GM21786 (cell line): ENCODE results near the gene SOX8.
"Not testable (repeated sequence)": the region's sequence is repeated elsewhere in the genome, so short reads cannot be mapped to it uniquely, and the experiment has no call there.

Experiments used
- ATAC-seq: cut with Tn5 transposase; IDR thresholded peaks from one replicate; pipeline ENCODE4 v1.9.1; 2021; ENCODE audit not compliant: unreplicated experiment

SOX8 gene

GRCh38 chr16:953818-954217 is 27.8 kb upstream of the SOX8 start:
- not testable (repeated sequence) for ATAC-seq

- ATAC-seq = not testable (repeated sequence)
Measured at GRCh38 chr16:955766-956165, 25.8 kb upstream of the SOX8 start.

- no peak for ATAC-seq
Measured at GRCh38 chr16:959232-960040, 22.1 kb upstream of the SOX8 start.

- no peak for ATAC-seq
Measured at GRCh38 chr16:962366-962765, 19.2 kb upstream of the SOX8 start.

- no peak for ATAC-seq
Measured at GRCh38 chr16:962901-963814, 18.4 kb upstream of the SOX8 start.

- ATAC-seq = no peak
Measured at GRCh38 chr16:963913-964312, 17.7 kb upstream of the SOX8 start.

GRCh38 chr16:964356-965035 is 17.1 kb upstream of the SOX8 start:
- no peak for ATAC-seq

- no peak for ATAC-seq
Measured at GRCh38 chr16:965036-965395, 16.6 kb upstream of the SOX8 start.

- ATAC-seq = no peak
Measured at GRCh38 chr16:965487-965886, 16.1 kb upstream of the SOX8 start.

- no peak for ATAC-seq
Measured at GRCh38 chr16:966035-966434, 15.5 kb upstream of the SOX8 start.

GRCh38 chr16:966505-966904 is 15.1 kb upstream of the SOX8 start:
- no peak for ATAC-seq

GRCh38 chr16:967077-967541 is 14.5 kb upstream of the SOX8 start:
- no peak for ATAC-seq

- ATAC-seq = no peak
Measured at GRCh38 chr16:967546-968295, 13.8 kb upstream of the SOX8 start.

GRCh38 chr16:968620-969019 is 12.9 kb upstream of the SOX8 start:
- no peak for ATAC-seq

GRCh38 chr16:969508-970385 is 11.8 kb upstream of the SOX8 start:
- ATAC-seq = no peak

- ATAC-seq = no peak
Measured at GRCh38 chr16:970386-970765, 11.2 kb upstream of the SOX8 start.

GRCh38 chr16:970766-971581 is 10.6 kb upstream of the SOX8 start, which contains the start of gene LMF1:
TSS of gene LMF1 (minus strand) at chr16:970984. CDS start at chr16:970980, 4 bp downstream.
- ATAC-seq = peak; percentile 75

- no peak for ATAC-seq
Measured at GRCh38 chr16:971582-971905, 10.0 kb upstream of the SOX8 start.

GRCh38 chr16:971981-972315 is 9.6 kb upstream of the SOX8 start:
- ATAC-seq = no peak
